NCI-H82 treated with DMSO at 0.1 percent for 48 hours (cell line): ENCODE data around the gene SACM1L.
"Not testable (repeated sequence)": the region's sequence is repeated elsewhere in the genome, so short reads cannot be mapped to it uniquely, and the experiment has no call there.

Source experiments
- DNase-seq: peaks from one replicate; lab custom pipeline; 2025; ENCODE audit not compliant: unreplicated experiment; lab: John Stamatoyannopoulos, UW

SACM1L gene

GRCh38 chr3:45741742-45742460 lies 52.7 kb downstream of the SACM1L start:
- no peak for DNase-seq

DNA sequence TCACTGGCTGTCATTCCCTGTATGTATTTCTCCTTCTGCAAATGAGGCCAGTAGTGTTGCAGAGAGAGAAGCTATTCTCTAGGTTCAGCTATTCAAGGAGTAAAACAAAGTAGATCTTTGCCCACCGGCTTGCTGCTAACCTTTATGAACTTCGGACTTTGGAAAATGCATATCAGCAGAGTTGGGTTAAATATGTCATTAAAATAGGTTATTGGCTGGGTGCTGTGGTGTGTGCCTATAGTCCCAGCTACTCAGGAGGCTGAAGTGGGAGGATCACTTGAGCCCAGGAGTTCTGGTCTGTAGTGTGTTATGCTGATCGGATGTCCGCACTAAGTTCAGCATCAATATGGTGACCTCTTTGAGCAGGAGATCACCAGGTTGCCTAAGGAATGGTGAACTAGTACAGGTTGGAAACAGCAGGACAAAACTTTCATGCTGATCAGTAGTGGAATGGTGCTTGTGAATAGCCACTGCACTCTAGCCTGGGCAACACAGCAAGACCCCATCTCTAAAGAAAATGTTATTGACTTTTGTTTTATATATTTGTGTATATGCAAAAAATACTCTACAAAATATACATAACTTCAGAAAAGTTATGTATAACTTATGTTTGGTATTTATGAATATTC lies 53.4 kb downstream of the SACM1L start:
- DNase-seq = no peak

- no peak for DNase-seq
These were observed 57.1 kb downstream of the SACM1L start for GRCh38 chr3:45746165-45746776.

DNA sequence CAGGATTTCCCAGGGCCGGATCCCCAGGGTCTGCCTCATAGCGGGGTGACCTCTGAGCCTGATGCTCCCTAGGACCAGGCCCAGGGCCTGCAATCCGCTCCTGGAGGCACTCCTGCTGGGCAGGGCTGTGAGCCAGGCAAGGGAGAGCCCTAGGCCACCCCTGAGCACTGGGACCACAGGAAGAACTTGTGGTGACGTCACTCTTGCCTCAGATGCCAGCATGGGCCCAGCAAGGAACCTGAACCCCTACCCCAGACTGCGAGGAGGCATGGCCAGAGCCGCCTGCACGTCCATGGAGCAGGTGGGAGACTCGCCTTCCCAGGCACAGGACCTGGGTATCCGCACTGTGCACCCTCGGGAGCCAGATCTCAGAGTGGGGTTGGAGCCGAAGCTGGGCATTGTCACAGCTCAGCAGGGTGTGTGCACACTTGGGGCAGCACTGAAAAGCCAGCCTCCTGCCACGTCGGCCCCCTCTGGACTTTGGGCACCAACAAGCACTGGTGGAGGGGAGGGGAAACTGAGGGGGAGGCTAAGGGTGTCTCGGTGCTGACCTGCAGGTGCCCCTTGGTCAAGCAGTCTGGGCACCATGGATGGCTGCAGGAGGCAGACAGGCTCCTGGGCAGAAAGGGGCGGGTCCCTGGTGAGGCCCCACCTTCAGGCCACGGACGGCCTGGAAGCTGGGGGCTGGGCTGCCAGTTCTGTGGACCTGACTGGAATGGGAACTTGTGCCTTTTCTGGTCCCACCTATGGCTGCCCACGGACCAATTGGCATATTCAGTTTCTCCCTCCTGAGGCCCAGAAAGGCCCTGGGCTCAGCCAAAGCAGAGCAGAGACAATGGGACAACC lies 57.8 kb downstream of the SACM1L start:
- DNase-seq = no peak

DNA sequence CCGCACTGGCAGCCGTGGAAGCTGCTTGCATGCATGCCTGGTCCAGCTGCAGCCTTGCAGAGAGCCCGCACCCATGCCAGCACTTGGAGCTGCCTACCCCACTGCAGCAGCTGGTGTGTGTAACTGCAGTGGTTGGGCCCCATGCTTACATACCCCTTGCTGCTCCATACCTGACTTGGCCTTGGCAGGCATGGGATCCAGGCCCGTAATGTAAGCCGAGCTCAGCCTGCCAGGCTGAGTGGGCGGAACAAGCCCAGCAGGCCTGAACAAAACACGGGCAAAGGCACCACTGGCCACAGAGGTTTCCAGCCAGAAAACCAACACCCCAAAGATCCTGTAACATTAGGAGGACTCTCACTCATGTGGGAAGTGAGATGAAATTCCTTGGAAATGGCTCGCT lies 58.9 kb downstream of the SACM1L start:
- no peak for DNase-seq

DNA sequence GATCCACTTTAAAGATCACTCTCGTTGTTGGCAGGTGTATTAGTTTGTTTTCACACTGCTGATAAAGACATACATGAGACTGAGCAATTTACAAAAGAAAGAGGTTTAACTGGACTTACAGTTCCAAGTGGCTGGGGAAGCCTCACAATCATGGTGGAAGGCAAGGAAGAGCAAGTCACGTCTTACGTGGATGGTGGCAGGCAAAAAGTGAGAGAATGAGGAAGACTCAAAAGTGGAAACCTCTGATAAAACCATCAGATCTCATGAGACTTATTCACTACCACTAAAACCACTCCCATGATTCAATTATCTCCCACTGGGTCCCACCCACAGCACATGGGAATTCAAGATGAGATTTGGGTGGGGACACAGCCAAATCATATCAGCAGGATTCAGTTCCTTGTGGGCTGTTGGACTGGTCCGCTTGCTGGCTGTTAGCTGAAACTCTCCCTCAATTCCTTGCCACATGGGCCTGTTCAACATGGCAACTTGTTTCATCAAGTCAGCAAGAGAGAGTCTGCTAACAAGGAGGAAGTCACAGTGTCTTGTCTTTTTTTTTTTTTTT lies 59.9 kb downstream of the SACM1L start:
- DNase-seq = not testable (repeated sequence)

- no peak for DNase-seq
These were observed 60.7 kb downstream of the SACM1L start for GRCh38 chr3:45749880-45750279.

DNA sequence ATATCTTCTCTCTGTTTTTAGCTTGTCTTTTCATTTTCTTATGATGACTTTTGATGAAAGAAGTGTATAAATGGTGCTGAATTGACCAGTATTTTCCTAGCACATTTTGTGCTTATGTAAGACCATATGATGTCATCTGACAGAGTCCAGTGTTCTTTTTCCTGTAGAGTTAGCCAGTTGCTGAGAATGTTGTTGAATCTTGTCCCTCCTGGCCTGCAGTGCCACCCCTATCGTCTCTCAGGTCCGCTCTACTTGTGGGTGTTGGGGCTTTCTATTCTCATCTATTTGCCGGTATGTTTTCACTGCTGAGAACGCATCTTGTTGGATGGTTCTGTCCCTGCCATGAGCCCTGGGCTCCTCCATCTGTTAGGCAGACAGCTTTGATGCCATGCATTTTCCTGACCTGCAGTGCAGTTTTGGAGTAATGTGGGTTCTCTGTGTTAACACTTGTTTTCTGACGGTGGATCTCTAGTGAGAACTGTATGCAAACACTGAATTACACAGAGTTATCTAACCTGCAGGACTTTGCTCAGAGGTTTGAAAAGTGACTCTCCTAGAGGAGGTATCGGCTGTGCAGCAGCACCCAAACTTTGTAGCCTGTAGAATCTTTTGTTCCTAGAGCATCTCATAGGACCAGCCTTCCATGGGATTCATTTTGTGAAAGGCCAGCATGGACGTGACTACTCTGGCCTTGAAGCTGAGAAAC lies 62.5 kb downstream of the SACM1L start:
- DNase-seq = no peak

DNA sequence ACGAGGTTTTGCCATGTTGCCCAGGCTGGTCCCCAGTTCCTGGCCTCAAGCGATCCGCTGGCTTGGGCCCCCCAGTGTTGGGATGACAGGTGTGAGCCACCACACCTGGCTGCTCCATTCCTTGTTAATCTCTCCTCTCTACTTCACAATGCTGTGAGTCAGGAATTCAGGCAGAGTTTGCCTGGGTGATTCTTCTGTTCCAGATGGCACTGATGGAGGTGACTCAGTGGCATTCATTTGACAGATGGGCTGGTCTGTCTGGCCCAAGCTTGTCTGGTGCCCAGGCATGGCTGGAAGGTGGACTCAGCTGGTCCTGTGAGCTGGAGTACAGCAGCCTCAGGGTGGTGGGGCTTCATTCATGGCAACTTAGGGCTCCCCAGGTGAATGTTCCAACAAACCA lies 63.9 kb downstream of the SACM1L start:
- DNase-seq = no peak

DNA sequence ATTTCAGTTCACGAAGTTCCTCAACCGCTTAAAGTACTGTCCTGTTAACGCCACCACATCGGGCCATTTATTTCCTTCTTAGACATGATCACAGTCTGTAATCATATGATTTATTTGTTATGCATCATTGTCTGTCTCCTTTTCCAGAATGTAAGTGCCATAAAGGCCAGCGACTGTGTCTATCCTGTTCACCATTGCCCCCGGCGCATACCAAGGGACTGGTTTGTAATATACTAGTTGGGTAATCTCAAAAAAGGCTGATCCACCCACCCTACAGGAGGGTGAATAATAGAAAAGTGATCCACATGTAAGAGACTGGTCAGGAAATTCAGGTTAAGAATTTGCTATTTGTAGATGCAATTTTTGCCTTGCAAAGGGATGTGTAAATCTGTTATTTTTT lies 65.3 kb downstream of the SACM1L start:
- no peak for DNase-seq

- no peak for DNase-seq
These were observed 66.9 kb downstream of the SACM1L start for GRCh38 chr3:45756055-45756454.

DNA sequence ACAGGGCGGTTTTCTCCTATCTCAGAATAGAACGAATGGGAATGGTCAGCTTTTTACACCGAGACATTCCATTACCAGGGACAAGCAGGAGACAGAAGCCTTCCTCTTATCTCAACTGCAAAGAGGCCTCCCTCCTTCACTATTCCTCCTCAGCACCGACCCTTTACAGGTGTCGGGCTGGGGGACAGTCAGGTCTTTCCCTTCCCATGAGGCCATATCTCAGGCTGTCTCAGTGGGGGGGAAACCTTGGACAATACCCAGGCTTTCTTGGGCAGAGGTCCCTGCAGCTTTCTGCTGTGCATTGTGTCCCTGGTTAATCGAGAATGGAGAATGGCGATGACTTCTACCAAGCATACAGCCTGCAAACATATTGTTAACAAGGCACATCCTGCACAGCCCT lies 67.9 kb downstream of the SACM1L start:
- not testable (repeated sequence) for DNase-seq

- no peak for DNase-seq
These were observed 69.7 kb downstream of the SACM1L start for GRCh38 chr3:45758871-45759270.

DNA sequence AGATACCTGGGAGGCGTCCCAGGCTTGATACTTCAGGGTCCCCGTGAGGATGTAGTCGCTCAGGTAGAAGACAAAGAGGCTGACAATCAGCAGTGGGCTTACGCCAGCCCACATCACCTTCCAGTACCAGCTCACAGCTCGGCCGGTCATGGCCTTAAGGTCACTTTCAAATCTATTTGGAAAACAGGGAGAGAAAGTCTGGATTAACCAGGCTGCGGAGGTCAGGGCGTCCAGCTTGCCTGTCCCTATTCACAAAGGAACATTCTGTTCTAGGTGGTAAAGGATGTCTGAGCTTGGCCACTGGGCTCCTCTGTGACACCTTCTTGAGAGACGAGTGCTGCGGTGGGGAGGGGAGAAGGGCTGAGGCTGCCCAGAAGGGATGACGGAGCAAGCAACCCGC lies 70.7 kb downstream of the SACM1L start:
- DNase-seq = no peak

GRCh38 chr3:45760878-45761711 lies 71.9 kb downstream of the SACM1L start:
- peak; percentile 7 for DNase-seq

GRCh38 chr3:45761831-45762230 lies 72.6 kb downstream of the SACM1L start:
- DNase-seq = no peak

DNA sequence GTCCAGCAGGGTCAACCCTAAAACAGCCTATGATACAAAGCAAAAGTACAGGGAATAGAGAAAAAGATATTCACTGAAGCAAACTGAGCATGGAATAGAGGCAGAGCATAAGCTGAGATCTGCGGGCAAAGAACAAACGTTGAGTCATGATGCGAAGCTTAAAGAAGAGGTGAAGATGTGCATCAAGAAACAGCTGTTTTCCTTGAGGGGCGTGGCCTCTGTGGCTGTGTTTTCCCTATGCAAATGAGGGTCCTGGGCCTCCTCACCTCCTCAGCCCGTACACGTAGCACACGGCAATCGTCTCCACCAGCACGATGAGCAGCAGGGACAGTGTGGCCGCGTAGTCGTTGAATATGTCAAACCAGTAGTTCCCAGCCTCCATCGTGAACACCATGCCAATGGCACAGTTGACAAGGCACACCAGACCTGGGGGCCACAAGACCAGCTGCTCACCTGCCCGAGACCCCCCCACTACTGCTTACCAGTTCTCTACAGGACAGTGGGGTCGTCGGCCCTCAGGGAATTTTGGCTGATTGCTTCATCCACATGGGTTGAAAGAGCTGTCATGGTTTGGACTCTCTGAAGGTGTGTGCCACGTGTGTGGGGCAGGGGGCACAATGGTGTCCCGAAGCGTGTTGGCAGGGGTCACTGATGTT lies 73.6 kb downstream of the SACM1L start:
- no peak for DNase-seq

- no peak for DNase-seq
These were observed 74.1 kb downstream of the SACM1L start for GRCh38 chr3:45763303-45763675.

DNA sequence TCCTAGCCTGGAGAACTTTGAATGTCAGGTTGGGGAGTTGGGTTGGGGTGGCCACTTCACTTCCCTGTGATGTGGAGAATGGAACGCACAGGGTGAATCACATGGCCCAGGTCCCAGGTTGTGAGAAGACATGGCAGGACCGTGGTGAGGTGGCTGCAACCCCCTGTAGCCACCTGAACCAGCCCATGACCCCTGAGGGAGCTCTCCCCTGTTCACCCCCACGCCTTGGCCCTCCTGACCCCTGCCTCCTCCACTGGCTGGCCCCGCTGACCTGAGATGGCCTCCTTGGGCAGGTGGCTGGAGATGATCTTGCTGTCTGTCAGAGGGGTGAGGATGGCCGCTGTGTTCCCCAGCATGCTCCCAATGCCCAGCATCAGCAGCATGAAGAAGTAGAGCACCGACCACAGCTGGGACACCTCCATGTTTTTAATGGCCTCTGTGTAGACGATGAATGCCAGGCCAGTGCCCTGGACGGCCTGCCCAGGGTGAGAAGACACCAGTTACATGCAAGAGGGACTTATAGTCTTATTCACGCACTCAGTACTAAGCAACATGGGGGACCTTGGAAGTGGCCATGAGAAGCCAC lies 76.2 kb downstream of the SACM1L start:
- no peak for DNase-seq
